SK-N-SH treated with all-trans-retinoic acid at 6 μM for 48 hours (cell line): ENCODE data around the gene TMEM178A.

Experiments used
- ATAC-seq: fragments of 200-7000 bp; cut with Tn5 transposase; 3 replicates; pipeline ENCODE4 v1.9.1; 2020; ENCODE audit warnings: mild to moderate bottlenecking, moderate library complexity
- ARNTL ChIP-seq: fragments of 450-650 bp; formaldehyde crosslinking; IDR thresholded peaks from 2 replicates; pipeline ENCODE4 v1.5.0; 2020; ENCODE audit warnings: low read depth, mild to moderate bottlenecking, moderate library complexity, borderline replicate concordance
- GLIS3 ChIP-seq: fragments of 250-450 bp; sonication (Bioruptor Pico); IDR thresholded peaks from 2 replicates; pipeline ENCODE4 v1.5.0; 2020; ENCODE audit warnings: mild to moderate bottlenecking, moderate library complexity
- ISL1 ChIP-seq: fragments of 250-450 bp; sonication (Bioruptor Pico); IDR thresholded peaks from 2 replicates; pipeline ENCODE4 v2.1.2; 2022; ENCODE audit warnings: mild to moderate bottlenecking, moderate library complexity
- PPARA ChIP-seq: fragments of 250-450 bp; sonication (Bioruptor Pico); IDR thresholded peaks from 2 replicates; pipeline ENCODE4 v1.5.0; 2020; ENCODE audit warnings: mild to moderate bottlenecking, borderline replicate concordance
- RARB ChIP-seq: fragments of 250-450 bp; sonication (Bioruptor Pico); IDR thresholded peaks from 2 replicates; pipeline ENCODE4 v1.8.0; 2021; ENCODE audit warnings: mild to moderate bottlenecking, moderate library complexity
- SNAI2 ChIP-seq: fragments of 250-450 bp; sonication (Bioruptor Pico); IDR thresholded peaks from 2 replicates; pipeline ENCODE4 v1.5.0; 2020; ENCODE audit warnings: mild to moderate bottlenecking, moderate library complexity
- TOX ChIP-seq: fragments of 250-450 bp; sonication (Bioruptor Pico); IDR thresholded peaks from 2 replicates; pipeline ENCODE4 v1.8.0; 2021; ENCODE audit warnings: mild to moderate bottlenecking, moderate library complexity, borderline replicate concordance
- ZC3H10 ChIP-seq: fragments of 250-450 bp; sonication (Bioruptor Pico); IDR thresholded peaks from 2 replicates; pipeline ENCODE4 v1.5.1; 2021; ENCODE audit warnings: mild to moderate bottlenecking, moderate library complexity
- ZNF70 ChIP-seq: fragments of 450-650 bp; formaldehyde crosslinking; IDR thresholded peaks from 2 replicates; pipeline ENCODE4 v1.5.0; 2020; ENCODE audit warnings: mild to moderate bottlenecking, moderate library complexity
- ZNF8 ChIP-seq: fragments of 450-650 bp; formaldehyde crosslinking; IDR thresholded peaks from 2 replicates; pipeline ENCODE4 v1.5.0; 2020; ENCODE audit warnings: mild to moderate bottlenecking, moderate library complexity
- TF ChIP-seq, protein P1 (sequence below): fragments of 250-450 bp; sonication (Bioruptor Pico); IDR thresholded peaks from 2 replicates; pipeline ENCODE4 v1.5.1; 2021; ENCODE audit warnings: mild to moderate bottlenecking, moderate library complexity
- TF ChIP-seq, protein P2 (sequence below): fragments of 250-450 bp; sonication (Bioruptor Pico); IDR thresholded peaks from 2 replicates; pipeline ENCODE4 v1.5.1; 2020; ENCODE audit warnings: low read depth, mild to moderate bottlenecking, moderate library complexity
- TF ChIP-seq, protein P3 (sequence below): fragments of 250-450 bp; sonication (Bioruptor Pico); IDR thresholded peaks from 2 replicates; pipeline ENCODE4 v1.8.0; 2021; ENCODE audit warnings: low read depth, mild to moderate bottlenecking, moderate library complexity, borderline replicate concordance
- TF ChIP-seq, protein P4 (sequence below): fragments of 250-450 bp; sonication (Bioruptor Pico); IDR thresholded peaks from 2 replicates; pipeline ENCODE4 v1.5.0; 2020; ENCODE audit warnings: mild to moderate bottlenecking, moderate library complexity
- TF ChIP-seq, protein P5 (sequence below): fragments of 250-450 bp; sonication (Bioruptor Pico); IDR thresholded peaks from 2 replicates; pipeline ENCODE4 v1.8.0; 2020; ENCODE audit warnings: mild to moderate bottlenecking, moderate library complexity, borderline replicate concordance

The TMEM178A gene

DNA sequence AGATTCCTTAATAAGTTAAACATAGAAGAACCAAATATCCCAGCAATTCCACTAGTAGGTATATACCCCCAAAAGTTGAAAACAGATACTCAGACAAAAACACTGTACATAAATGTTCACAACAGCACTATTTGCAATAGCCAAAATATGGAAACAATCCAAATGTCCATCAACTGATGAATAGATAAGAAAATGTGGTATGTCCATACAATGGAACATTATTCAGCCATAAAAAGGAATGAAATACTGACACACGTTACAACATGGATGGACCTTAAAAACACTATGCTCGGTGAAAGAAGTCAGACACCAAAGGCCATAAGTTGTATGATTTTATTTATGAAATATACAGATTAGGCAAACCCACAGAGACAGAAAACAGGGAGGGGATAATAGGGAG lies 12.5 kb downstream of the TMEM178A start:
- no peak for TF ChIP-seq ZNF70
- TF ChIP-seq ZC3H10 (CRISPR knock-in tag), result no peak
- no peak for TF ChIP-seq RARB (CRISPR knock-in tag)
- TF ChIP-seq ARNTL (CRISPR knock-in tag), result no peak
- TF ChIP-seq GLIS3 (CRISPR knock-in tag), result no peak
- TF ChIP-seq TOX (CRISPR knock-in tag), result no peak
- TF ChIP-seq, protein P1, sequence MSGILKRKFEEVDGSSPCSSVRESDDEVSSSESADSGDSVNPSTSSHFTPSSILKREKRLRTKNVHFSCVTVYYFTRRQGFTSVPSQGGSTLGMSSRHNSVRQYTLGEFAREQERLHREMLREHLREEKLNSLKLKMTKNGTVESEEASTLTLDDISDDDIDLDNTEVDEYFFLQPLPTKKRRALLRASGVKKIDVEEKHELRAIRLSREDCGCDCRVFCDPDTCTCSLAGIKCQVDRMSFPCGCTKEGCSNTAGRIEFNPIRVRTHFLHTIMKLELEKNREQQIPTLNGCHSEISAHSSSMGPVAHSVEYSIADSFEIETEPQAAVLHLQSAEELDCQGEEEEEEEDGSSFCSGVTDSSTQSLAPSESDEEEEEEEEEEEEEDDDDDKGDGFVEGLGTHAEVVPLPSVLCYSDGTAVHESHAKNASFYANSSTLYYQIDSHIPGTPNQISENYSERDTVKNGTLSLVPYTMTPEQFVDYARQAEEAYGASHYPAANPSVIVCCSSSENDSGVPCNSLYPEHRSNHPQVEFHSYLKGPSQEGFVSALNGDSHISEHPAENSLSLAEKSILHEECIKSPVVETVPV (CRISPR knock-in tag), result no peak
- peak; percentile 99 for TF ChIP-seq ZNF8 (CRISPR knock-in tag)
- no peak for ATAC-seq

DNA sequence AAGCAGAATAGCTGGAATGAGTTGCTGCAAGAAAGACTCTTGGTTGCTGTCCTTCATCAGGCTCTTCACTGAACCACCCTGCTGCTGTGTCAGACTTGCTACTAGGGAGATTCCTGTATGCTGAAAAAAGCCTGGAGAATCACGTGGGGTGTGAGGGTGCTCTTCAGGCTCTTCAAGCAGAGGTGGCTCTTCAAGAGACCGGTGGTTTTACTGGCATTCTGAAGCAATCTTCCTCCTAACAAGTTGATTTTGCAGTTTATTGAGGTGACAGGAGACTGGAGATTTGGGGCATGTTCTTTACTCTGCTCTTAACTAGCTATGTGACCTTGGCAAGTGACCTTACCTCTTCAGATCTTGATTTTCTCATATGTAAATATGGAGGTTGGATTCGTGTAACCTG lies 14.1 kb downstream of the TMEM178A start:
- no peak for ATAC-seq
- TF ChIP-seq, protein P2, sequence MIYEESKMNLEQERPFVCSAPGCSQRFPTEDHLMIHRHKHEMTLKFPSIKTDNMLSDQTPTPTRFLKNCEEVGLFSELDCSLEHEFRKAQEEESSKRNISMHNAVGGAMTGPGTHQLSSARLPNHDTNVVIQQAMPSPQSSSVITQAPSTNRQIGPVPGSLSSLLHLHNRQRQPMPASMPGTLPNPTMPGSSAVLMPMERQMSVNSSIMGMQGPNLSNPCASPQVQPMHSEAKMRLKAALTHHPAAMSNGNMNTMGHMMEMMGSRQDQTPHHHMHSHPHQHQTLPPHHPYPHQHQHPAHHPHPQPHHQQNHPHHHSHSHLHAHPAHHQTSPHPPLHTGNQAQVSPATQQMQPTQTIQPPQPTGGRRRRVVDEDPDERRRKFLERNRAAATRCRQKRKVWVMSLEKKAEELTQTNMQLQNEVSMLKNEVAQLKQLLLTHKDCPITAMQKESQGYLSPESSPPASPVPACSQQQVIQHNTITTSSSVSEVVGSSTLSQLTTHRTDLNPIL (CRISPR knock-in tag), result no peak
- no peak for TF ChIP-seq ZC3H10 (CRISPR knock-in tag)

DNA sequence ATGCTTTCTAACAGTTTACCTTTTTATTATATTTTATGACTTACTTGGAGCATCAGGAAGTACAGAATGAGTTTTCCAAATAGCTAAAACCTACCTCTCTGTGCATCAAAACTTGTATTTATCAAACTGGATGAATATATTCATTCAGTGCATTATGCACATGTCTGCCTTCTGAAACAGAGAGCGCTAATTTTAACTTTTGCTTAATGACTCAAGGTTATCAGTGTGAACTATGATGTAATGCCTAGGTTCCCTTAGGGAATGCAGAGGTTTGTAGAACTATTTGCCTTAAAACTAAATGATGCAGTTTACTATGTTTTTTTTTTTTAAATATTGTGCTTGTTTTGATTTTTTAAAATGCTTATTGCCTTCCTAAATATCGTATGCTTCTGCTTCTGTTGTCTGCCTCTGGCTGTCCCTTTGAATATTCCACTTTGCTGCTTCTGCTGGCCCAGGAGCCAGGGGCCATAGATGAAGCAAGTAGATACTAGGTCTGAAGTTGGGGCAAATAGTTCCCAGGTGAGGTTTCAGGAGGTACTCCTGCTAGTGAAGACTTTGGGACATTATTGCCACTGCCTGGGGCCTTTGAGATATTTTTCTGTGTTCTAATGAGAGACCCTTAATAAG lies 16.5 kb downstream of the TMEM178A start:
- ATAC-seq, result no peak
- TF ChIP-seq, protein P3, sequence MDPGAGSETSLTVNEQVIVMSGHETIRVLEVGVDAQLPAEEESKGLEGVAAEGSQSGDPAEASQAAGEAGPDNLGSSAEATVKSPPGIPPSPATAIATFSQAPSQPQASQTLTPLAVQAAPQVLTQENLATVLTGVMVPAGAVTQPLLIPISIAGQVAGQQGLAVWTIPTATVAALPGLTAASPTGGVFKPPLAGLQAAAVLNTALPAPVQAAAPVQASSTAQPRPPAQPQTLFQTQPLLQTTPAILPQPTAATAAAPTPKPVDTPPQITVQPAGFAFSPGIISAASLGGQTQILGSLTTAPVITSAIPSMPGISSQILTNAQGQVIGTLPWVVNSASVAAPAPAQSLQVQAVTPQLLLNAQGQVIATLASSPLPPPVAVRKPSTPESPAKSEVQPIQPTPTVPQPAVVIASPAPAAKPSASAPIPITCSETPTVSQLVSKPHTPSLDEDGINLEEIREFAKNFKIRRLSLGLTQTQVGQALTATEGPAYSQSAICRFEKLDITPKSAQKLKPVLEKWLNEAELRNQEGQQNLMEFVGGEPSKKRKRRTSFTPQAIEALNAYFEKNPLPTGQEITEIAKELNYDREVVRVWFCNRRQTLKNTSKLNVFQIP, result no peak

DNA sequence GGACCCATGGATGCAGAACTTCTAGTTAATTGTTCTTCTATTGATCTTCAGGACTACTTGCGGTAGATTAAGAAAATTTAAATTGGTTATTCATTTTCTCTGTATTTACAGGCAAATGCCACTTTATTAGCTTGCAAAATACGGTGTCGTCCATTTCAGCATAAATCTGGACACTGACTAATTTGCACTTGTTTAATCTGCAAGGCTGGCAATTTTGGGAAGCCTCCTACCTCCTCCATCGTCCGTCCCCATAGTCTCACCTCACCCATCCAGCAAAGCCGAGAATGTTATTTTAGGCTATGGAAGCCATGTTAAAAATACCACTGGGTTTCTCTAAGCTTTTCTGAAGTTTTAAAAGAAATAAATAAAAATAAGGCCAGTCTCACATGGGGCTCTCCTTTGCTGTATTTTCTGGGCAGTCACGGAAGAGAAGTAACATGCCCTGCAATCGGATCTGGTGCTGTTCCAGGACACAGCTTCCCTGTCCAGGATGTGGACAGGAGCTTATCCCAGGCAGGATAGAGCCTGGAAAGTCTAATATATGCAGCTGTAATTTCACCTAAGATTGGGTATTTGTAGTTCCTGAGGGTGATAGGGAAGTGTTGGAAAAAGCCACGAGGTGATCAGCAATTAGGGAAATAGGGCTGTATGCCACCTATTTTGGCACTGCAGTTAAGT lies 17.4 kb downstream of the TMEM178A start:
- no peak for ATAC-seq
- no peak for TF ChIP-seq TOX (CRISPR knock-in tag)

DNA sequence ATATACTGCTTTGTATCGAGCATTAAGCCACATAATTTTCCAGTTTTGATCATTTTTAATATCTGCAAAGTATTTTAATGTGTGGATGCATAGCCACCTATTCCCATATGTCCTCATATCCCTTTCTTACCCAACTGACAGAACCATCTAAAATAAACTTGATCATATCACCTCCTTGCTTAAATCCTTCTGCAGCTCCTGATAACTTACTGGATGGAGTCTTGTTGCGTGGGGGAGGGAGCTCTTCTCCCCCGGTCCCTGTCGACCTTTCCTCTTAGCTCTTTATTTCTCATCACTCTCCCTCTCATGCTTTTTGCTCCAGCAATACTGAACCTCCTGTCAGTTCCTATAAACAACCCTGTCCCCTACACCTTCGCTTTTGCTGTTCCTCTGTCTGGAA lies 18.7 kb downstream of the TMEM178A start:
- TF ChIP-seq RARB (CRISPR knock-in tag) (no peak), ZNF8 (CRISPR knock-in tag) (no peak), ARNTL (CRISPR knock-in tag) (no peak), PPARA (CRISPR knock-in tag) (no peak), GLIS3 (CRISPR knock-in tag) (no peak), SNAI2 (CRISPR knock-in tag) (no peak), ISL1 (CRISPR knock-in tag) (no peak), TOX (CRISPR knock-in tag) (no peak)
- TF ChIP-seq, protein P3, result no peak
- TF ChIP-seq, protein P4, sequence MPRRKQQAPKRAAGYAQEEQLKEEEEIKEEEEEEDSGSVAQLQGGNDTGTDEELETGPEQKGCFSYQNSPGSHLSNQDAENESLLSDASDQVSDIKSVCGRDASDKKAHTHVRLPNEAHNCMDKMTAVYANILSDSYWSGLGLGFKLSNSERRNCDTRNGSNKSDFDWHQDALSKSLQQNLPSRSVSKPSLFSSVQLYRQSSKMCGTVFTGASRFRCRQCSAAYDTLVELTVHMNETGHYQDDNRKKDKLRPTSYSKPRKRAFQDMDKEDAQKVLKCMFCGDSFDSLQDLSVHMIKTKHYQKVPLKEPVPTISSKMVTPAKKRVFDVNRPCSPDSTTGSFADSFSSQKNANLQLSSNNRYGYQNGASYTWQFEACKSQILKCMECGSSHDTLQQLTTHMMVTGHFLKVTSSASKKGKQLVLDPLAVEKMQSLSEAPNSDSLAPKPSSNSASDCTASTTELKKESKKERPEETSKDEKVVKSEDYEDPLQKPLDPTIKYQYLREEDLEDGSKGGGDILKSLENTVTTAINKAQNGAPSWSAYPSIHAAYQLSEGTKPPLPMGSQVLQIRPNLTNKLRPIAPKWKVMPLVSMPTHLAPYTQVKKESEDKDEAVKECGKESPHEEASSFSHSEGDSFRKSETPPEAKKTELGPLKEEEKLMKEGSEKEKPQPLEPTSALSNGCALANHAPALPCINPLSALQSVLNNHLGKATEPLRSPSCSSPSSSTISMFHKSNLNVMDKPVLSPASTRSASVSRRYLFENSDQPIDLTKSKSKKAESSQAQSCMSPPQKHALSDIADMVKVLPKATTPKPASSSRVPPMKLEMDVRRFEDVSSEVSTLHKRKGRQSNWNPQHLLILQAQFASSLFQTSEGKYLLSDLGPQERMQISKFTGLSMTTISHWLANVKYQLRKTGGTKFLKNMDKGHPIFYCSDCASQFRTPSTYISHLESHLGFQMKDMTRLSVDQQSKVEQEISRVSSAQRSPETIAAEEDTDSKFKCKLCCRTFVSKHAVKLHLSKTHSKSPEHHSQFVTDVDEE (CRISPR knock-in tag), result no peak
- TF ChIP-seq, protein P5, sequence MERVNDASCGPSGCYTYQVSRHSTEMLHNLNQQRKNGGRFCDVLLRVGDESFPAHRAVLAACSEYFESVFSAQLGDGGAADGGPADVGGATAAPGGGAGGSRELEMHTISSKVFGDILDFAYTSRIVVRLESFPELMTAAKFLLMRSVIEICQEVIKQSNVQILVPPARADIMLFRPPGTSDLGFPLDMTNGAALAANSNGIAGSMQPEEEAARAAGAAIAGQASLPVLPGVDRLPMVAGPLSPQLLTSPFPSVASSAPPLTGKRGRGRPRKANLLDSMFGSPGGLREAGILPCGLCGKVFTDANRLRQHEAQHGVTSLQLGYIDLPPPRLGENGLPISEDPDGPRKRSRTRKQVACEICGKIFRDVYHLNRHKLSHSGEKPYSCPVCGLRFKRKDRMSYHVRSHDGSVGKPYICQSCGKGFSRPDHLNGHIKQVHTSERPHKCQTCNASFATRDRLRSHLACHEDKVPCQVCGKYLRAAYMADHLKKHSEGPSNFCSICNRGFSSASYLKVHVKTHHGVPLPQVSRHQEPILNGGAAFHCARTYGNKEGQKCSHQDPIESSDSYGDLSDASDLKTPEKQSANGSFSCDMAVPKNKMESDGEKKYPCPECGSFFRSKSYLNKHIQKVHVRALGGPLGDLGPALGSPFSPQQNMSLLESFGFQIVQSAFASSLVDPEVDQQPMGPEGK (CRISPR knock-in tag), result no peak
- no peak for ATAC-seq
